Measurements from ENCODE around the gene CREB1. TPM values are rescaled to one million over a fixed set of nuclear protein-coding genes. Genes with fewer than 3 reads are reported as not detected.

CREB1 gene
- total RNA-seq, 1 donor from 2014 or later, result 76.8 TPM

- H3K4me1 Mint-ChIP-seq (ENCODE audit: unreplicated experiment), result peaks cover 4% of the 10 kb centered on the region
- H3K36me3 Mint-ChIP-seq (ENCODE audit: low read depth, unreplicated experiment), result peaks cover 3% of the 10 kb centered on the region
- H3K27ac Mint-ChIP-seq (ENCODE audit: unreplicated experiment), result no peak overlapping the region
- H3K9me3 Mint-ChIP-seq (ENCODE audit: unreplicated experiment), result no peaks in the 10 kb centered on the region
- no peaks in the 10 kb centered on the region for H3K27me3 Mint-ChIP-seq (ENCODE audit: unreplicated experiment)
- no peak for TF ChIP-seq CTCF (IDR thresholded peaks at IDR 0.05; ENCODE audit: unreplicated experiment)
- no peak for DNase-seq (ENCODE audit: low spot score)
- H3K4me3 Mint-ChIP-seq (ENCODE audit: unreplicated experiment), result no peak overlapping the region
Observed at GRCh38 chr2:207603486-207603885, 73.7 kb downstream of the CREB1 start.

- TF ChIP-seq CTCF (IDR thresholded peaks at IDR 0.05; ENCODE audit: unreplicated experiment), result no peak
- H3K36me3 Mint-ChIP-seq (ENCODE audit: low read depth, unreplicated experiment), result peaks cover 3% of the 10 kb centered on the region
- peaks cover 4% of the 10 kb centered on the region for H3K4me1 Mint-ChIP-seq (ENCODE audit: unreplicated experiment)
- no peak overlapping the region for H3K27ac Mint-ChIP-seq (ENCODE audit: unreplicated experiment)
- H3K9me3 Mint-ChIP-seq (ENCODE audit: unreplicated experiment), result no peaks in the 10 kb centered on the region
- H3K27me3 Mint-ChIP-seq (ENCODE audit: unreplicated experiment), result no peaks in the 10 kb centered on the region
- no peak for DNase-seq (ENCODE audit: low spot score)
- no peak overlapping the region for H3K4me3 Mint-ChIP-seq (ENCODE audit: unreplicated experiment)
Observed at GRCh38 chr2:207606399-207606798, 76.6 kb downstream of the CREB1 start.

GRCh38 chr2:207606829-207607228, 77.1 kb downstream of the CREB1 start:
- no peak overlapping the region for H3K27ac Mint-ChIP-seq (ENCODE audit: unreplicated experiment)
- peaks cover 3% of the 10 kb centered on the region for H3K36me3 Mint-ChIP-seq (ENCODE audit: low read depth, unreplicated experiment)
- no peak for DNase-seq (ENCODE audit: low spot score)
- H3K4me1 Mint-ChIP-seq (ENCODE audit: unreplicated experiment), result peaks cover 4% of the 10 kb centered on the region
- no peaks in the 10 kb centered on the region for H3K9me3 Mint-ChIP-seq (ENCODE audit: unreplicated experiment)
- TF ChIP-seq CTCF (IDR thresholded peaks at IDR 0.05; ENCODE audit: unreplicated experiment), result no peak
- no peaks in the 10 kb centered on the region for H3K27me3 Mint-ChIP-seq (ENCODE audit: unreplicated experiment)
- H3K4me3 Mint-ChIP-seq (ENCODE audit: unreplicated experiment), result no peak overlapping the region

- peaks cover 9% of the 10 kb centered on the region for H3K36me3 Mint-ChIP-seq (ENCODE audit: low read depth, unreplicated experiment)
- H3K4me3 Mint-ChIP-seq (ENCODE audit: unreplicated experiment), result no peak overlapping the region
- H3K27me3 Mint-ChIP-seq (ENCODE audit: unreplicated experiment), result no peaks in the 10 kb centered on the region
Observed at GRCh38 chr2:207612714-207613113, 83.0 kb downstream of the CREB1 start.

GRCh38 chr2:207614824-207615223, 85.1 kb downstream of the CREB1 start:
- Mint-ChIP-seq H3K36me3 (ENCODE audit: low read depth, unreplicated experiment) (peaks cover 12% of the 10 kb centered on the region), H3K4me1 (ENCODE audit: unreplicated experiment) (peaks cover 10% of the 10 kb centered on the region), H3K9me3 (ENCODE audit: unreplicated experiment) (no peaks in the 10 kb centered on the region), H3K4me3 (ENCODE audit: unreplicated experiment) (no peak overlapping the region), H3K27ac (ENCODE audit: unreplicated experiment) (no peak overlapping the region), H3K27me3 (ENCODE audit: unreplicated experiment) (no peaks in the 10 kb centered on the region)
- TF ChIP-seq CTCF (IDR thresholded peaks at IDR 0.05; ENCODE audit: unreplicated experiment), result no peak
- no peak for DNase-seq (ENCODE audit: low spot score)

More at GRCh38 chr2:207612714-207613113, 83.0 kb downstream of the CREB1 start:
- TF ChIP-seq CTCF (IDR thresholded peaks at IDR 0.05; ENCODE audit: unreplicated experiment), result no peak
- peaks cover 7% of the 10 kb centered on the region for H3K4me1 Mint-ChIP-seq (ENCODE audit: unreplicated experiment)
- no peaks in the 10 kb centered on the region for H3K9me3 Mint-ChIP-seq (ENCODE audit: unreplicated experiment)
- DNase-seq (ENCODE audit: low spot score), result no peak
- H3K27ac Mint-ChIP-seq (ENCODE audit: unreplicated experiment), result no peak overlapping the region

All from endothelial cell (in vitro differentiated cells).